Adrenal gland (tissue), 12 donors: ENCODE measurements around the gene MAPT. TPM values are rescaled to one million over a fixed set of nuclear protein-coding genes. Genes with fewer than 3 reads are reported as not detected.

Source experiments
- DNase-seq, 7 donors: peaks; one replicate each; pipeline ENCODE4 v3.0.0-alpha.2; 2019 to 2020
- H3K27ac ChIP-seq, 5 donors: fragments of 200-600 bp; sonication (generic) in 4 of 5; 1 replicate in 3 of 5; 2 replicates in 2 of 5; pipeline versions ENCODE4 v1.5.1 to v1.8.0; 2016 to 2020; ENCODE audit warnings: mild to moderate bottlenecking in 1 of 5
- H3K27me3 ChIP-seq: fragments of 200-600 bp; 2 replicates; pipeline ENCODE4 v1.8.0; 2021
- H3K36me3 ChIP-seq, 2 donors: fragments of 200-600 bp; replicated peaks in 1 of 2; 1 replicate in 1 of 2; 2 replicates in 1 of 2; pipeline versions ENCODE4 v1.5.1 to v1.8.0; 2018 to 2022
- H3K4me1 ChIP-seq, 2 donors: fragments of 200-600 bp; replicated peaks in 1 of 2; 1 replicate in 1 of 2; 2 replicates in 1 of 2; pipeline versions ENCODE4 v1.5.1 to v1.8.0; 2018 to 2021
- H3K4me3 ChIP-seq, 4 donors: fragments of 200-600 bp; sonication (generic) in 3 of 4; one replicate each; pipeline ENCODE4 v1.5.1; 2016 to 2018
- H3K9me3 ChIP-seq, 3 donors: fragments of 200-600 bp; sonication (generic) in 1 of 3; replicated peaks in 1 of 3; 1 replicate in 2 of 3; 2 replicates in 1 of 3; pipeline versions ENCODE4 v1.5.1 to v1.8.0; 2016 to 2021
- POLR2A ChIP-seq, 2 donors: fragments of 450-650 bp; IDR thresholded peaks; one replicate each; pipeline ENCODE4 v1.6.1; 2017; ENCODE audit warnings: antibody characterized with exemption in 2 of 2, mild to moderate bottlenecking in 2 of 2, moderate library complexity in 1 of 2
- WGBS, 4 donors: extraction: QIAGEN DNeasy Blood & Tissue Kit in 2 of 4; methylation state at CpG; one replicate each; pipeline versions ENCODE4 v1.1.5 to v1.1.7; 2013 to 2017; 5-methylcytosine and 5-hydroxymethylcytosine counted together
- intact Hi-C, 2 donors: fragments of 100-400 bp; cut with DNase I; formaldehyde crosslinking; loops; one replicate each; pipeline versions ENCODE4 v1.14.1 to v1.15.0; 2022 to 2023
- polyA plus RNA-seq, 3 donors: library from polyadenylated mRNA; stranded (reverse); fragments of 200-250 nt in 2 of 3; fragments of 350-450 nt in 1 of 3; fragmentation: Illumina TruSeq in 1 of 3; extraction: RNeasy Lipid Tissue Mini Kit (QIAGEN cat#74804) in 1 of 3; gene quantifications; one replicate each; pipeline ENCODE4 v1.2.3, GENCODE V29; 2013 to 2014
- total RNA-seq, 9 donors: library from RNA; depleted of rRNA in 4 of 9; stranded (reverse); fragments of >200 nt in 4 of 9; fragments of 120-200 nt in 1 of 9; fragmentation: NEBNext Ultra II Directional in 1 of 9; extraction: Animal tissue kit (Norgen Biotek cat#: 25700) in 1 of 9; gene quantifications; one replicate each; pipeline versions ENCODE4 v1.1.0 to v1.2.4, GENCODE V29; 2013 to 2023
- TF ChIP-seq, protein P1 (sequence below), 6 experiments: fragments of 450-650 bp in 4 of 6; fragments of 200-600 bp in 2 of 6; sonication (generic) in 1 of 6; IDR thresholded peaks; 1 replicate in 5 of 6; 2 replicates in 1 of 6; pipeline versions ENCODE4 v1.5.1 to v1.8.0; 2016 to 2021; ENCODE audit warnings: antibody characterized with exemption in 6 of 6, mild to moderate bottlenecking in 2 of 6, moderate library complexity in 1 of 6
- donor health status: healthy with polysubstance abuse.
- donor health status: Bipolar disorder and iron deficiency.
- donor health status: DM: yes; HTN: yes; CAD: no.
- donor health status: DM: no; HTN: no; CAD: no.
- donor health status: DM: no; HTN: no; CAD: no.
- donor health status: DM: yes; HTN: yes; CAD: no.

MAPT gene
- total and polyA plus RNA-seq, 12 donors, result 0.72 to 17.6 (median 3.3) TPM

DNA sequence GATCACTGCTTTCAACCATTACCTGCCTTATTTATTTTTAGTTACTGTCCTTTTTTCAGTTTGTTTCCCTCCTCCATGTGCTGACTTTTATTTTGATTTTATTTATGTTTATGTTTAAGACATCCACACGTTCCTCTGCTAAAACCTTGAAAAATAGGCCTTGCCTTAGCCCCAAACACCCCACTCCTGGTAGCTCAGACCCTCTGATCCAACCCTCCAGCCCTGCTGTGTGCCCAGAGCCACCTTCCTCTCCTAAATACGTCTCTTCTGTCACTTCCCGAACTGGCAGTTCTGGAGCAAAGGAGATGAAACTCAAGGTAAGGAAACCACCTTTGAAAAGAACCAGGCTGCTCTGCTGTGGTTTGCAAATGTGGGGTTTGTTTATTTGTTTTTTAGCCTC is 95.4 kb downstream of the MAPT start:
- Histone ChIP-seq H3K27ac (no peak overlapping the region), H3K4me3 (no peak overlapping the region), H3K36me3 (no peaks in the 10 kb centered on the region), H3K4me1 (no peaks in the 10 kb centered on the region), H3K27me3 (no peaks in the 10 kb centered on the region), H3K9me3 (no peaks in the 10 kb centered on the region)
- intact Hi-C loops, result no loop called here
- WGBS, 4 donors, result 71 to 84% (median 76%) methylated on average over 3 of the region's 3 CpGs
- no peak for DNase-seq
- TF ChIP-seq POLR2A (IDR thresholded peaks at IDR 0.05), result no peak
- TF ChIP-seq, protein P1, sequence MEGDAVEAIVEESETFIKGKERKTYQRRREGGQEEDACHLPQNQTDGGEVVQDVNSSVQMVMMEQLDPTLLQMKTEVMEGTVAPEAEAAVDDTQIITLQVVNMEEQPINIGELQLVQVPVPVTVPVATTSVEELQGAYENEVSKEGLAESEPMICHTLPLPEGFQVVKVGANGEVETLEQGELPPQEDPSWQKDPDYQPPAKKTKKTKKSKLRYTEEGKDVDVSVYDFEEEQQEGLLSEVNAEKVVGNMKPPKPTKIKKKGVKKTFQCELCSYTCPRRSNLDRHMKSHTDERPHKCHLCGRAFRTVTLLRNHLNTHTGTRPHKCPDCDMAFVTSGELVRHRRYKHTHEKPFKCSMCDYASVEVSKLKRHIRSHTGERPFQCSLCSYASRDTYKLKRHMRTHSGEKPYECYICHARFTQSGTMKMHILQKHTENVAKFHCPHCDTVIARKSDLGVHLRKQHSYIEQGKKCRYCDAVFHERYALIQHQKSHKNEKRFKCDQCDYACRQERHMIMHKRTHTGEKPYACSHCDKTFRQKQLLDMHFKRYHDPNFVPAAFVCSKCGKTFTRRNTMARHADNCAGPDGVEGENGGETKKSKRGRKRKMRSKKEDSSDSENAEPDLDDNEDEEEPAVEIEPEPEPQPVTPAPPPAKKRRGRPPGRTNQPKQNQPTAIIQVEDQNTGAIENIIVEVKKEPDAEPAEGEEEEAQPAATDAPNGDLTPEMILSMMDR (IDR thresholded peaks at IDR 0.05), result no peak

DNA sequence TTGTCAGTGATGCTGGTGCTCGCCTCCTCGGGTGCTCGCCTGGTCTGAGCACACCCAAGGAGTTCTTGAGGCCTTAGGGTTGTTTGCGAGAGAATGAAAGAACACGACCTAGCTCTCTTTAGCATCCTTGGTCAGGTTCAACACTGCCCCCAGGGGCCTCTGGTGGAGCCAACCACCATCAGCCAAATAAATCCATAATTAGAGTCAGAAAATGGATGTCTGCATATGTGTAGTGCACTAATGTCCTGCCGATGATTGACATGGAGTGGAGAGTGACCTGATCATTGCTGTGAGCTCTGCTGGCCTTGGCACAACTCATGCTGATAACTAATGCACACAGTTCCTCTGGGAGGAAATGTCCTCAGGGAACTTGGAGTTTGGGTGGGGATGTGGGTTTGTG is 96.5 kb downstream of the MAPT start:
- H3K27ac ChIP-seq, result no peak overlapping the region
- no peaks in the 10 kb centered on the region for H3K4me1 ChIP-seq
- H3K27me3 ChIP-seq, result no peaks in the 10 kb centered on the region
- H3K36me3 ChIP-seq, result no peaks in the 10 kb centered on the region
- no peak for DNase-seq
- intact Hi-C loops, result no loop called here
- WGBS, 4 donors, result 80 to 87% (median 83%) methylated on average over 3 to 6 of the region's 6 CpGs
- TF ChIP-seq, protein P1 (IDR thresholded peaks at IDR 0.05), result no peak
- no peak for TF ChIP-seq POLR2A (IDR thresholded peaks at IDR 0.05)
- no peaks in the 10 kb centered on the region for H3K9me3 ChIP-seq
- H3K4me3 ChIP-seq, result no peak overlapping the region

GRCh38 chr17:45991341-45991740 is 97.0 kb downstream of the MAPT start:
- Histone ChIP-seq H3K4me3 (no peak overlapping the region), H3K36me3 (no peaks in the 10 kb centered on the region), H3K27me3 (no peaks in the 10 kb centered on the region), H3K9me3 (no peaks in the 10 kb centered on the region), H3K27ac (no peak overlapping the region), H3K4me1 (no peaks in the 10 kb centered on the region)
- no peak for DNase-seq
- TF ChIP-seq, protein P1 (IDR thresholded peaks at IDR 0.05), result no peak
- no peak for TF ChIP-seq POLR2A (IDR thresholded peaks at IDR 0.05)
- intact Hi-C loops, result no loop called here
- WGBS, 4 donors, result 87 to 91% (median 90%) methylated on average over 10 of the region's 10 CpGs

DNA sequence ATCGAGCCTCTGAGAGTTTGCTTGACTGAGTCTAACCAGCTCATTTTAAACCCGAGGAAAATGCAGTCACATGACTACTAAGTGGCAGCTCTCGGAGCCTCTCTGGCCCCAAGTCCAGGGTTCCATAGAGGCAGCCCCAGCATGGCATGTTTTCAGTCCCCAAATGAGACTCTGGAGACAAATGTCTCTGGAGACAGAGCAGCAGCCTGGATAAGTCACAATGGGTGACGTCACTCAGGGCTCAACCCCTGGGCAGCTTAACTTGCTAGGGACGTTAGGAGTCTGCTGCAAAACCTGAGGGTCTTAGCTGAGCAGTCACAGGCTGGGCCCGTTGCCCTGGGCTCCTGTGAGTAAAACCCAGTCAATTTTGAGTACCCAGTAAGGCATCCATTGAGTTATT is 97.8 kb downstream of the MAPT start:
- 66 to 75% (median 70%) methylated on average over 3 to 6 of the region's 6 CpGs for WGBS, 4 donors
- Histone ChIP-seq H3K36me3 (no peaks in the 10 kb centered on the region), H3K9me3 (no peaks in the 10 kb centered on the region), H3K27me3 (no peaks in the 10 kb centered on the region), H3K4me3 (no peak overlapping the region), H3K4me1 (no peaks in the 10 kb centered on the region), H3K27ac (no peak overlapping the region)
- DNase-seq, result no peak
- intact Hi-C loops, result no loop called here
- TF ChIP-seq, protein P1 (IDR thresholded peaks at IDR 0.05), result no peak
- TF ChIP-seq POLR2A (IDR thresholded peaks at IDR 0.05), result no peak
